NCI-H1436 treated with DMSO at 0.1 percent for 48 hours (cell line): ENCODE data around the gene MN1.

Experiments
- DNase-seq: peaks from one replicate; lab custom pipeline; 2025; lab: John Stamatoyannopoulos, UW

MN1 gene

GRCh38 chr22:27785831-27786230 lies 15.7 kb downstream of the MN1 start:
- no peak for DNase-seq

GRCh38 chr22:27784120-27784475 lies 17.5 kb downstream of the MN1 start:
- no peak for DNase-seq

- no peak for DNase-seq
Observed at GRCh38 chr22:27783436-27784119, 18.0 kb downstream of the MN1 start.

DNA sequence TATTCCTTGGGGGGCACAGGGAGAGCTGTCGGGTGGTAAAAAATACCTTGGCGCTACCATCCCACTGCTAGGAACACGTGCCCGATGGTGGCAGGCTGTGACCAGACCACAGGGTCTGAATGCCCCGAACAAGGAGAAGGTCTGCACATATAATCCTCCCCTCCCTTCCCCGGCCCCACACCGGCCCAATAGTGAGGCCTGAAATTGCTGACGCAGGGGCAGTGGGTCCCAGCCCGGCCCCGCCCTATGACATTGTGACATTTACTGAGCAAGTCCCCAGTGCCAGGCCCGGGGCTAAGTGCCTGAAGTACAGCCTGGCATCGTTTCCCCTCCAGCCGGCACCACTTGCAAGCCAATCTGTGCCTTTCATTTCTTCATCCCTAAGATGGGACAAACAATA lies 19.5 kb downstream of the MN1 start:
- no peak for DNase-seq

DNA sequence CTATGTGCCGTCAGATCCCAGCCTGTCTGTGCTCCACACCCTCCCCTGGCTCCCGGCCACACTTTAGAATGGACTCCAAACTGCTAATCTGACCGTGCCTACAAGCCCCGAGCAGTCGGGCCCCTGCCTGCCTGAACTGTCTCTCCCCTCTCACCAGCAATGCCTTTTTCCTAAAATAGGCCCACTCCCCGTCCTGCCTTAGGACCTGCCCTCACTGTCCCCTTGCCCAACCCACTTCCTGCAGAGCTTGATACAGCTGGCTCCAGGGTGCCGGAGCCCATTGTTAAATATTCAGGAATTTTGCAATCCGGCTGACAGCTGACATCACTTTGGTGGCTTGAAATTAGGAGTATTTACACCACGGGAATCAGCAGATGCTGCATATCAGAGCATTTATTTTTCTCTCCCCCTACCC lies 21.4 kb downstream of the MN1 start:
- DNase-seq = no peak

DNA sequence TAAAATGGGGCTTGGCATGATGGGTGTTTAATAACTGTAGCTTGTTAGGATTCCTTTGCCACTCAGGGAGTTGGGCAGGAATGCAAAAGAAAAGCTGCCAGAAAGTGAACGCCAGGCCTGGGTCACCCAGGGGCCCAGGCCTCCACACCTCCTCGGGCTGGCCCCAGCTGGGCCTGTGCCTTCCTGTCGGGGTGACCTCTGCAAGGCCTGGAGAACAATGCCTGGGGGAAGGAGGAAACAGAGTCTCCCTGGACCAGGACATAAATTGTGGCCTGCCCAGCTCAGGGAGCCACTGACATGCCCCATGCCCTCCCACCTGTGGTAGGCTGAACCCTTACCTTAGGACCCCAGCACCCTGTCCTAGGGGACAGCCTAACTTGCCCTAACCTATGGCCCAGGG lies 21.9 kb downstream of the MN1 start:
- no peak for DNase-seq

DNA sequence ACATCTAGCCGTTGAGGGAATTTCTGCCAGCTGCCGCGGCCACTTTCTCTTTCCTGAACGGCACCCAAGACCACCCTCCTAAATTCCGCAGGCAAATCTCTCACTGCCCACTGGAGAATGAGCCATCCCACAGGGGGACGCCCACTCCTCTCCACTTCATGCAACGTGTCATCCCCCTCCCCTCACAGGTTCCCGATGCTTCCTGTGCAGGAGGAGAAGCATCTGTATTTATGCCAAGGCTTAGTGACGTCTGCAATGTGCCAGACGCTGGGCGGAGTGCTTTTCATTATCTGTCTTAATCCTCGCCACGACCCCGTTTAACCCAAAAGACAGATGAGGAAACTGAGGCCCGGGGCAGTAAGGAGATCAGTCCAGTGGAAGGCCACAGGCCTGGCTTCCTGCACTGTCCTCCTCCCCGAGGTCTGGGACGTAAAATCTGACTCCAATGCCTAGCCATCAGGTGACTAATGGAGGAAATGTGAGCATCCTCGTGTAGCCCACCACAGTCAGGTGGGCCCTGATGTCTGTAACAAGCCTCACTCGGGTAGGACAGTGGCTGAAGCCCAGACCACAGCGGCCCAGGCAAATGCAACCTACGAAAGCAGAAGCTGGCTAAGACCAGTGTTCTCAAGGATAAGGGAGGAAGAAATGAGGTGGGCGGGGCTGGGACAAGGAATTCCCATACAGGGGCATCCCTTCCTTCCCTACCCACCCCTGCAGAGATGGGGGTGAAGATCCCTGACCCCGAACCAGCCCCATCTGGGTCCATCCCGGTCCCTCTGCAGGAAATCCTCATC lies 23.1 kb downstream of the MN1 start:
- DNase-seq = no peak

DNA sequence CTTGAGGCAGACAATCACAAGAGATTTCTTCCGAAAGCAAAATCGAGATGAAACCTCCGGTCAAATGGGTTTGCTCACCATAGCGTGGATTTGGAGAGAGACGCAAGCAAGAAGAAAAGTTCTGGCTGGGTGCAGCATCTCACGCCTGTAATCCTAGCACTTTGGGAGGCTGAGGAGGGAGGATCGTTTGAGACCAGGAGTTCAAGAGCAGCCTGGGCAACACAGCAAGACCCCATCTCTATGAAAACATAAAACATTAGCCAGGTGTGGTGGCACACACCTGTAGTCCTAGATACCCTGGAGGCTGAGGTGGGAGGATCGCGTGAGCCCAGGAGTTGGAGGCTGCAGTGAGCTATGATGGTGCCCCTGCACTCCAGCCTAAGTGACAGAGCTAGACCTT lies 24.4 kb downstream of the MN1 start:
- DNase-seq = no peak

DNA sequence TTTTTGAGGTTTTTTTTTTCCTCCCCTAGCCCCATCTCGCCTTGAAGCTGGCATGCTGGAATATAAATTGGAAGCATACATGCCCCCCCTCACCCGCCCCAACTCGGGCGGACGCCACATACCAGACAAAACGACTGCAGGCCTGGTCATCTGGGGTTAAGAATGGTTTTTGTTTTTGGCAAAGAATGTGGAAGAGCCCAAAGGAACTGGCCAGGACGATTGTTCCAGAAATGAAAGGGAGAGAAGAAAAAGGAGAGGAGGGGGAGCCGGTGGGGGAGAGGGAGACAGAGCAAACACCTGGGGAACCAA lies 25.0 kb downstream of the MN1 start:
- no peak for DNase-seq

DNA sequence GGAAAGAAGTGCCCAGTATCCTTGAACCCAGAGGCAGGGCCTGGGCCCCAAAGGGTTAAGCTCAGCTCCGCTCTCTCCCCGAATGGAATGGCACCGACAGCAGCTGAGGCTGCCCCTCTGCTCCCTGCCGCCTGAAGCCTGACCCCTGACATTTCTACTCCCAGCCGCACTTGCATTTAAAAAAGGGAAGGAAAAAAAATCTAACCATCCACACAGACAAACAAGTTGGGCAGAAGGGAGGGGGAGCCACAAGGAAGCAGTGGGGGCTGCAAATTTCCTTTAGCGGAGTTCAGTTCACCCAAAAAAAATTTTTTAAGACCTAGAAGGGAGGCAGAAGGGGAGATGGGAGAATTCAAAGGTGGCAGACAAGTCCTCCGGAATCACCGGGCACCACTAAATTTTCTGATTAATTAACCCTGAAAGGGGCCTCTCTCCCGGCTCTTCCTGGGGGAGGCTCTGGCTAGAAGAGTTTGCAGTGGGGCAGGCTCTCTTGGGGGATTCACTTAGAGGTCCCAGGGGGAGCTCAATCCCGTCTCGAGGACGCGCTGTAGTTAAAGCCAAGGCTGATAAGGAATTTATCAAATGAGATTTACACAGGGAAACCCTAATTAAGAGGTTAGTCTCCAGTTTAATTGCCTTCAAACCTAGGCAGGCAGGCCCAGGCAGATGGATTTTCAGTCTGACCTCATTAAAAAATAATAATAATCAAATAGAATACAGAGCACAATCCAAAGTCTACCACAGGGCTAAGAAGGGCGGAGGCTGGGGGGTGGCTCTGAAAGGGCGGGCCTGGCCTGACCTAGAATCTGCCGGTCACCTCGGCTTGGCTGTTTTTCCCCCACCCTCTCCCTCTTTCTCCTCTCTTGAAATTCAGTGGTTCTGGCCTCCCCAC lies 25.6 kb downstream of the MN1 start:
- no peak for DNase-seq

- no peak for DNase-seq
Observed at GRCh38 chr22:27775087-27775698, 26.4 kb downstream of the MN1 start.

- no peak for DNase-seq
Observed at GRCh38 chr22:27774200-27774599, 27.4 kb downstream of the MN1 start.

- no peak for DNase-seq
Observed at GRCh38 chr22:27772984-27773498, 28.5 kb downstream of the MN1 start.

DNA sequence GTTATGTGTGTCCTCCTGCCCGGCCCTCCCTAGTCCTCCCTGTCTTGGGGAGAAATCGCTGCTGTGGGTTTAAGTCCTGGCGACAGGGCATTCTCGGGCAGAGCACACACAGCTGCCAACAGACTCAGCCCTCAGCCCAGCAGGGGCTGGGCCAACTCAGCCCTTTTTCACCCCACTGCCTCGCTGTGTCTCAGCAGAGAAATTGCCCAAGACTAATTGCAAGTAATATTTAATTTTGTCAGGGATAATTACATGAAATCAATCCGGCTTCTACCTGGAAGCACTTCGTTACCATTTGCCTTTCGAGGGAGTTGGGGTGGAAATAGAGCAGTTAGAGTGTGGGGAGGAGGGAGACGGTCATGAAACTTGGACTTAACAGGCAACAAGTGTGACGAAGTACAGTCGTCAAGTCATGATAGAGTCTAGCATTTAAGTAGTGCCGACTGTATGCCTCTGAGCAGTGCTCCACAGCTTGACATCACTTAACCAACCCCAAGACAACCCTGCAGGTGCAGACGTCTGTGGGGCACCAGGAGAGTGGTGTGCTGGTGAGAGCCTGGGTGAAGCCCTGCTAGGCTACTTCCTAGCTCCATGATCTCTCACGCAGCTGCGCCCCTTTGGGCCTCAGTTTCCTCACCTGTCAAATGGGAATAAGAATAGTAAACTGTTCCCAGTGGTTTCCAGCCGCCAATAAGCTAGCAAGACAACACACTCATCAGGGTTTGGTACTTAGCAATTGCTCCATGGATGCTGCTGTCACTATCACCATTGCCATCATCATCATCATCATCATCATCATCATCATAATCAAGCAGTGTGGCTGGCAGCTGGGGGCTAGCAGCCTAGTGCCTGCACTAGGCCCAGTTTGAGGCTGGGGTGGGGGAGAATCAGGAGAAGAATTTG lies 29.2 kb downstream of the MN1 start:
- no peak for DNase-seq

GRCh38 chr22:27771637-27772036 lies 29.9 kb downstream of the MN1 start:
- no peak for DNase-seq

GRCh38 chr22:27769012-27769411 lies 32.5 kb downstream of the MN1 start:
- DNase-seq = no peak

- no peak for DNase-seq
Observed at GRCh38 chr22:27768027-27768653, 33.4 kb downstream of the MN1 start.

DNA sequence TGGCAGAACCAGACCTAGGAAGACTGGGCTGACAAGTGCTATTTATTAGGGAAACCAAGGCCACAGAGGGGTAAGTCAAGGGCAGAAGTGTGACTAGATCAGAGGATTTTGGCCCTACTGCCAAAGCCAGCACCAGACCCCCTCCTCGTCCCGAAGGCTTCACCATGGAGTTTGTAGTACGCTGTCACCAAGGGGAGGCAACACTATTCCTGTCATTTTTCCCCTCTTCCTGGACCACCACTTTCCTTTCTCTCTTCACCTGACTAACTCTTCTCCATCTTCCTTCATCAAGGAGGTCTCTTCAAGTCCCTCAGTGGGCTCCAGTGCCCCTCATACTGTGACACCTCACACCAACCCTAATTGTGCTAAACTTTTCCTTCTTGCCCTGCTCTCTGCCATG lies 34.9 kb downstream of the MN1 start:
- no peak for DNase-seq

DNA sequence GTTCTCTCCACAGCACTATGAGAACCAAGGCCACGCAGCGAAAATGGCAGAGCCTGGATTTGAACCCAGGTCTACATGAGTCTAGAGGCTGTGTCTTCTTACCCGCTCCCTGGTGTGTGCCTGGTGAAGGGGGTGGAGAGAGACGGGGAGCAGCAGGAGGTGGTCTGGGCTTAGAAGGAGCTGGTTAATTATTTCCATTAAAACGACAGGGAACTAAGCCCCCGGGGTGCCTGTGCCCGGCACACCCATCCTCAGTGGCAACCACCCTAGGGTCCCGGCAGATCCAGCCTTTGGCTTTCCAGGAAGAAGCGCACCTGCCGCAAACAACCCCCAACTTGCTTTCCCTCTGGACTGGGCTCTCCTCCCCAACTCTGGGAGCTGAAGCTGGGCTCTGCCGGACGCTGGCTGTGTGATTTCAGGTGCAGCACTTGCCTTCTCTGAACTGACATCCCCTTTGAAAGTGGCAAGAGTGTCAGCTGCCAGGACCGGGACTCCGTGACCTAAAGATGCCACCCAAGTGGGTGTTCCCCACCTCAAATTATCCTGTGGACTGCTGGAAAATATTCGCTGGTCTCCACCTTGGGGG lies 35.8 kb downstream of the MN1 start:
- DNase-seq = no peak

DNA sequence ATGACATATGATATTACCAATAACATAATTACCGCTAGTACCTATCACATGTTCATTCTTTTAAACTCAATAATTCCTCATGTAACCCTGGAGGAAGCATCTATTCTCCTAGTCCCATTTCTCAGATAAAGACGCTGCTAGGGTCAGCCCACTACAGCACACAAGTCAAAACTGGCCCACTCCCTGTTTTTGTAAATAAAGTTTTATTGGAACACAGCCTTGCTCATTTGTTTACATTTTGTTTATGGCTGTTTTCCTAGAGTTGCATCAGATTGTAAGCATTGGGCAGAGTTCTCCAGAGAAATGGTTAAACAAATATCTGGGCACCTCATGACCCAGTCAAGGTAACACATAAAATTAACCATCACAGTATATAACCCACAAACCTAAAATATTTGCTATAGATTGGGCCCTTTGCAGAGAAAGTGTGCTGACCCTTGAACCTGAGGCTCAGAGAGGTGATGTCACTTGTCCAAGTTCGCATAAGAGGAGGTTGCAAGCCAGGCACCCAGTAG lies 36.8 kb downstream of the MN1 start:
- no peak for DNase-seq
